Activated naive CD8-positive, alpha-beta T cell treated with anti-CD3 and anti-CD28 coated beads for 36 hours (primary cell): ENCODE measurements around the gene FAF1. TPM values are rescaled to one million over a fixed set of nuclear protein-coding genes. Genes with fewer than 3 reads are reported as not detected.
A peak's percentile ranks its signal among the peaks of the same experiment; 100 is the strongest.

Experiments used
- DNase-seq: peaks from one replicate; pipeline ENCODE4 v3.0.0; 2021
- H3K27ac Mint-ChIP-seq: one replicate; pipeline ENCODE4 v1.8.0; 2022; ENCODE audit warnings: mild to moderate bottlenecking, moderate library complexity, mixed read lengths
- H3K27me3 Mint-ChIP-seq: one replicate; pipeline ENCODE4 v1.8.0; 2022; ENCODE audit warnings: mild to moderate bottlenecking, mixed read lengths
- H3K36me3 Mint-ChIP-seq: one replicate; pipeline ENCODE4 v1.8.0; 2021; ENCODE audit warnings: mild to moderate bottlenecking, mixed read lengths
- H3K4me1 Mint-ChIP-seq: one replicate; pipeline ENCODE4 v1.8.0; 2021; ENCODE audit warnings: mixed read lengths
- H3K4me3 Mint-ChIP-seq: one replicate; pipeline ENCODE4 v1.8.0; 2022; ENCODE audit warnings: mild to moderate bottlenecking, moderate library complexity, mixed read lengths
- H3K9me3 Mint-ChIP-seq: one replicate; pipeline ENCODE4 v1.8.0; 2022; ENCODE audit warnings: mixed read lengths
- total RNA-seq, 2 experiments: library from RNA; stranded (reverse); gene quantifications; one replicate each; pipeline ENCODE4 v1.2.3, GENCODE V29; 2021

The FAF1 gene
- total RNA-seq, 2 experiments from 2014 or later: 83.7 to 88.5 TPM

GRCh38 chr1:50983219-50983802, 23.2 kb upstream of the FAF1 start:
- Mint-ChIP-seq H3K4me1 (peaks cover 12% of the 10 kb centered on the region), H3K27ac (no peak overlapping the region), H3K4me3 (no peak overlapping the region), H3K9me3 (no peaks in the 10 kb centered on the region), H3K36me3 (no peaks in the 10 kb centered on the region), H3K27me3 (peaks cover 37% of the 10 kb centered on the region)
- no peak for DNase-seq

- Mint-ChIP-seq H3K9me3 (no peaks in the 10 kb centered on the region), H3K36me3 (no peaks in the 10 kb centered on the region), H3K4me3 (no peak overlapping the region), H3K27me3 (peaks cover 39% of the 10 kb centered on the region), H3K27ac (no peak overlapping the region), H3K4me1 (peaks cover 13% of the 10 kb centered on the region)
- DNase-seq: no peak
These were observed 22.5 kb upstream of the FAF1 start for GRCh38 chr1:50982611-50983010.

- Mint-ChIP-seq H3K27ac (no peak overlapping the region), H3K4me3 (no peak overlapping the region), H3K27me3 (peaks cover 41% of the 10 kb centered on the region), H3K4me1 (peaks cover 15% of the 10 kb centered on the region), H3K36me3 (no peaks in the 10 kb centered on the region), H3K9me3 (no peaks in the 10 kb centered on the region)
- no peak for DNase-seq
These were observed 21.7 kb upstream of the FAF1 start for GRCh38 chr1:50981741-50982140.

GRCh38 chr1:50980505-50980904, 20.4 kb upstream of the FAF1 start:
- Mint-ChIP-seq H3K27me3 (peaks cover 44% of the 10 kb centered on the region), H3K9me3 (no peaks in the 10 kb centered on the region), H3K4me3 (no peak overlapping the region), H3K4me1 (peaks cover 21% of the 10 kb centered on the region), H3K36me3 (no peaks in the 10 kb centered on the region), H3K27ac (no peak overlapping the region)
- DNase-seq: no peak

- no peaks in the 10 kb centered on the region for H3K9me3 Mint-ChIP-seq
- peaks cover 45% of the 10 kb centered on the region for H3K27me3 Mint-ChIP-seq
- DNase-seq: no peak
- no peaks in the 10 kb centered on the region for H3K36me3 Mint-ChIP-seq
- no peak overlapping the region for H3K4me3 Mint-ChIP-seq
- no peak overlapping the region for H3K27ac Mint-ChIP-seq
- H3K4me1 Mint-ChIP-seq: peaks cover 21% of the 10 kb centered on the region
These were observed 19.9 kb upstream of the FAF1 start for GRCh38 chr1:50979937-50980336.

- peak overlapping the region; percentile 72 for H3K4me3 Mint-ChIP-seq
- peaks cover 49% of the 10 kb centered on the region for H3K27me3 Mint-ChIP-seq
- no peaks in the 10 kb centered on the region for H3K9me3 Mint-ChIP-seq
- DNase-seq: no peak
- H3K27ac Mint-ChIP-seq: peak overlapping the region; percentile 38
- peaks cover 2% of the 10 kb centered on the region for H3K36me3 Mint-ChIP-seq
- peaks cover 21% of the 10 kb centered on the region for H3K4me1 Mint-ChIP-seq
These were observed 19.1 kb upstream of the FAF1 start for GRCh38 chr1:50978852-50979781.

- Mint-ChIP-seq H3K4me1 (peaks cover 21% of the 10 kb centered on the region), H3K9me3 (no peaks in the 10 kb centered on the region), H3K27ac (peak overlapping the region; percentile 38), H3K4me3 (peak overlapping the region; percentile 72), H3K27me3 (peaks cover 57% of the 10 kb centered on the region), H3K36me3 (peaks cover 5% of the 10 kb centered on the region)
- no peak for DNase-seq
These were observed 18.2 kb upstream of the FAF1 start for GRCh38 chr1:50978144-50978851.

- no peak for DNase-seq
- Mint-ChIP-seq H3K36me3 (peaks cover 5% of the 10 kb centered on the region), H3K4me1 (peaks cover 21% of the 10 kb centered on the region), H3K4me3 (peak overlapping the region; percentile 79), H3K9me3 (no peaks in the 10 kb centered on the region), H3K27ac (peak overlapping the region; percentile 42), H3K27me3 (peaks cover 58% of the 10 kb centered on the region)
These were observed 17.6 kb upstream of the FAF1 start for GRCh38 chr1:50977575-50978143.

- DNase-seq: no peak
- H3K4me3 Mint-ChIP-seq: peak overlapping the region; percentile 79
- peaks cover 5% of the 10 kb centered on the region for H3K36me3 Mint-ChIP-seq
- no peak overlapping the region for H3K27ac Mint-ChIP-seq
- peaks cover 22% of the 10 kb centered on the region for H3K4me1 Mint-ChIP-seq
- no peaks in the 10 kb centered on the region for H3K9me3 Mint-ChIP-seq
- H3K27me3 Mint-ChIP-seq: peaks cover 56% of the 10 kb centered on the region
These were observed 17.0 kb upstream of the FAF1 start for GRCh38 chr1:50976890-50977574.

GRCh38 chr1:50976111-50976889, 16.2 kb upstream of the FAF1 start:
- DNase-seq: no peak
- Mint-ChIP-seq H3K27me3 (peaks cover 56% of the 10 kb centered on the region), H3K4me3 (peak overlapping the region; percentile 79), H3K36me3 (peaks cover 5% of the 10 kb centered on the region), H3K9me3 (no peaks in the 10 kb centered on the region), H3K27ac (no peak overlapping the region), H3K4me1 (peaks cover 23% of the 10 kb centered on the region)

GRCh38 chr1:50975436-50975835, 15.4 kb upstream of the FAF1 start:
- Mint-ChIP-seq H3K27ac (no peak overlapping the region), H3K4me1 (peaks cover 31% of the 10 kb centered on the region), H3K36me3 (peaks cover 7% of the 10 kb centered on the region), H3K27me3 (peaks cover 64% of the 10 kb centered on the region), H3K4me3 (no peak overlapping the region), H3K9me3 (no peaks in the 10 kb centered on the region)
- no peak for DNase-seq

- no peak overlapping the region for H3K4me3 Mint-ChIP-seq
These were observed 14.5 kb upstream of the FAF1 start for GRCh38 chr1:50974618-50974935.

GRCh38 chr1:50973875-50974617, 14.0 kb upstream of the FAF1 start:
- Mint-ChIP-seq H3K27ac (no peak overlapping the region), H3K27me3 (peaks cover 63% of the 10 kb centered on the region), H3K4me1 (peaks cover 30% of the 10 kb centered on the region), H3K4me3 (no peak overlapping the region), H3K36me3 (peaks cover 7% of the 10 kb centered on the region), H3K9me3 (no peaks in the 10 kb centered on the region)
- DNase-seq: no peak

More at GRCh38 chr1:50974618-50974935, 14.5 kb upstream of the FAF1 start:
- H3K9me3 Mint-ChIP-seq: no peaks in the 10 kb centered on the region
- H3K27me3 Mint-ChIP-seq: peaks cover 68% of the 10 kb centered on the region
- DNase-seq: no peak
- peaks cover 35% of the 10 kb centered on the region for H3K4me1 Mint-ChIP-seq
- peaks cover 7% of the 10 kb centered on the region for H3K36me3 Mint-ChIP-seq
- no peak overlapping the region for H3K27ac Mint-ChIP-seq
